ENCODE results near the gene PHGDH. TPM values are rescaled to one million over a fixed set of nuclear protein-coding genes. Genes with fewer than 3 reads are reported as not detected.

The PHGDH gene
- total and polyA plus RNA-seq, 2 of the 13 experiments (the other 11 are each of a cell fraction or from before 2014, with no cell fraction given) = 95.8 to 133 TPM

- 0 out of 2 replicates have a peak, but pooled peaks have one; percentile 21 for TF ChIP-seq MEIS1 (CRISPR knock-in tag; IDR thresholded peaks at IDR 0.05; ENCODE audit: borderline replicate concordance)
- TF ChIP-seq KDM5B (CRISPR knock-in tag; IDR thresholded peaks at IDR 0.05; ENCODE audit: borderline replicate concordance) = peak; percentile 43; the same call in 1 of the 2 replicates
- no peak for TF ChIP-seq ZNF253 (CRISPR knock-in tag; IDR thresholded peaks at IDR 0.05; ENCODE audit: borderline replicate concordance)
- no peak for TF ChIP-seq ZNF326 (CRISPR knock-in tag; IDR thresholded peaks at IDR 0.05; ENCODE audit: borderline replicate concordance)
- 0 out of 2 replicates have a peak, but pooled peaks have one; percentile 28 for TF ChIP-seq KDM2A (CRISPR knock-in tag; IDR thresholded peaks at IDR 0.05; ENCODE audit: borderline replicate concordance, low read depth)
- no peak for TF ChIP-seq ZNF354B (CRISPR knock-in tag; IDR thresholded peaks at IDR 0.05)
- TF ChIP-seq HIC2 (CRISPR knock-in tag; IDR thresholded peaks at IDR 0.05; ENCODE audit: low read depth) = no peak
- TF ChIP-seq GFI1 (CRISPR knock-in tag; IDR thresholded peaks at IDR 0.05; ENCODE audit: borderline replicate concordance) = peak; percentile 37; the same call in 1 of the 2 replicates
- no peak for TF ChIP-seq FOXP4 (CRISPR knock-in tag; IDR thresholded peaks at IDR 0.05)
- TF ChIP-seq ISX (CRISPR knock-in tag; conservative IDR thresholded peaks at IDR 0.05) = no peak
- no peak for TF ChIP-seq CAMTA2 (CRISPR knock-in tag; IDR thresholded peaks at IDR 0.05; ENCODE audit: borderline replicate concordance)
- TF ChIP-seq HNF1A (IDR thresholded peaks at IDR 0.05; ENCODE audit: low read depth) = no peak
- TF ChIP-seq HNF1A (CRISPR knock-in tag; IDR thresholded peaks at IDR 0.05; ENCODE audit: borderline replicate concordance) = peak; percentile 8; the same call in 1 of the 2 replicates
- no peak for TF ChIP-seq FOXO4 (CRISPR knock-in tag; conservative IDR thresholded peaks at IDR 0.05)
Observed at GRCh38 chr1:119713039-119713748, 1.5 kb downstream of the PHGDH start (continued).

All from HepG2 (cell line).